Skin of body (tissue), 2 donors: ENCODE results near the gene ATG14. TPM values are rescaled to one million over a fixed set of nuclear protein-coding genes. Genes with fewer than 3 reads are reported as not detected.
"Not testable (repeated sequence)": the region's sequence is repeated elsewhere in the genome, so short reads cannot be mapped to it uniquely, and the experiment has no call there.

Experiments used
- DNase-seq: peaks from one replicate; lab custom pipeline; 2025; lab: John Stamatoyannopoulos, UW
- total RNA-seq: library from RNA; depleted of rRNA; stranded (reverse); fragments of >200 nt; gene quantifications from one replicate; pipeline ENCODE4 v1.2.3, GENCODE V29; 2014

ATG14 gene
- total RNA-seq, 1 donor from 2014 or later, result 14.7 TPM

GRCh38 chr14:55352201-55352600 lies 59.4 kb downstream of the ATG14 start:
- DNase-seq, result no peak

GRCh38 chr14:55351111-55351510 lies 60.5 kb downstream of the ATG14 start:
- DNase-seq, result no peak

GRCh38 chr14:55350461-55350860 lies 61.2 kb downstream of the ATG14 start:
- no peak for DNase-seq

- DNase-seq, result no peak
These were observed 62.1 kb downstream of the ATG14 start for GRCh38 chr14:55349565-55349964.

- DNase-seq, result no peak
These were observed 62.7 kb downstream of the ATG14 start for GRCh38 chr14:55348766-55349453.

GRCh38 chr14:55347748-55348147 lies 63.9 kb downstream of the ATG14 start:
- no peak for DNase-seq

- no peak for DNase-seq
These were observed 64.6 kb downstream of the ATG14 start for GRCh38 chr14:55347040-55347439.

- DNase-seq, result not testable (repeated sequence)
These were observed 67.0 kb downstream of the ATG14 start for GRCh38 chr14:55344582-55345163.

GRCh38 chr14:55341781-55342180 lies 69.8 kb downstream of the ATG14 start:
- no peak for DNase-seq

GRCh38 chr14:55340482-55340881 lies 71.1 kb downstream of the ATG14 start:
- DNase-seq, result no peak

- DNase-seq, result no peak
These were observed 71.9 kb downstream of the ATG14 start for GRCh38 chr14:55339770-55340169.

GRCh38 chr14:55336691-55337090 lies 74.9 kb downstream of the ATG14 start:
- no peak for DNase-seq

GRCh38 chr14:55336162-55336561 lies 75.5 kb downstream of the ATG14 start:
- no peak for DNase-seq

- no peak for DNase-seq
These were observed 77.7 kb downstream of the ATG14 start for GRCh38 chr14:55333711-55334485.

GRCh38 chr14:55332654-55333570 lies 78.7 kb downstream of the ATG14 start:
- no peak for DNase-seq

- no peak for DNase-seq
These were observed 81.5 kb downstream of the ATG14 start for GRCh38 chr14:55329999-55330710.

GRCh38 chr14:55328317-55328716 lies 83.3 kb downstream of the ATG14 start:
- DNase-seq, result no peak

- DNase-seq, result no peak
These were observed 84.5 kb downstream of the ATG14 start for GRCh38 chr14:55327179-55327578.

GRCh38 chr14:55324812-55325211 lies 86.8 kb downstream of the ATG14 start:
- no peak for DNase-seq

GRCh38 chr14:55323910-55324309 lies 87.7 kb downstream of the ATG14 start:
- DNase-seq, result no peak

- no peak for DNase-seq
These were observed 92.9 kb downstream of the ATG14 start for GRCh38 chr14:55318694-55319093.
